GM21423 (cell line): Measurements from ENCODE around the gene RGS6.

Experiments used
- ATAC-seq: cut with Tn5 transposase; IDR thresholded peaks from one replicate; pipeline ENCODE4 v1.9.1; 2021; ENCODE audit warnings: mild to moderate bottlenecking, moderate library complexity; ENCODE audit not compliant: unreplicated experiment

RGS6 gene

GRCh38 chr14:72303930-72304329 is 371.7 kb downstream of the RGS6 start:
- no peak for ATAC-seq

GRCh38 chr14:72305561-72305960 is 373.3 kb downstream of the RGS6 start:
- no peak for ATAC-seq

GRCh38 chr14:72308967-72309485 is 376.8 kb downstream of the RGS6 start:
- ATAC-seq: no peak

GRCh38 chr14:72311116-72311515 is 378.9 kb downstream of the RGS6 start:
- ATAC-seq: no peak

GRCh38 chr14:72311516-72311915 is 379.3 kb downstream of the RGS6 start:
- ATAC-seq: no peak

GRCh38 chr14:72314808-72315435 is 382.7 kb downstream of the RGS6 start:
- no peak for ATAC-seq

GRCh38 chr14:72315714-72316113 is 383.5 kb downstream of the RGS6 start:
- no peak for ATAC-seq

GRCh38 chr14:72318648-72319047 is 386.4 kb downstream of the RGS6 start:
- ATAC-seq: no peak

GRCh38 chr14:72332046-72332445 is 399.8 kb downstream of the RGS6 start:
- ATAC-seq: no peak

GRCh38 chr14:72332871-72333270 is 400.6 kb downstream of the RGS6 start:
- ATAC-seq: no peak

- no peak for ATAC-seq
Measured at GRCh38 chr14:72333357-72333756, 401.1 kb downstream of the RGS6 start.

GRCh38 chr14:72336311-72336980 is 404.2 kb downstream of the RGS6 start:
- ATAC-seq: no peak

- ATAC-seq: no peak
Measured at GRCh38 chr14:72341237-72341636, 409.0 kb downstream of the RGS6 start.

GRCh38 chr14:72341686-72342085 is 409.5 kb downstream of the RGS6 start:
- ATAC-seq: no peak

GRCh38 chr14:72347118-72347517 is 414.9 kb downstream of the RGS6 start:
- no peak for ATAC-seq

GRCh38 chr14:72350215-72350614 is 418.0 kb downstream of the RGS6 start:
- no peak for ATAC-seq

- ATAC-seq: no peak
Measured at GRCh38 chr14:72352012-72352411, 419.8 kb downstream of the RGS6 start.

- no peak for ATAC-seq
Measured at GRCh38 chr14:72366619-72367018, 434.4 kb downstream of the RGS6 start.

- ATAC-seq: no peak
Measured at GRCh38 chr14:72369106-72369505, 436.9 kb downstream of the RGS6 start.

- no peak for ATAC-seq
Measured at GRCh38 chr14:72377016-72377415, 444.8 kb downstream of the RGS6 start.

GRCh38 chr14:72380456-72380855 is 448.2 kb downstream of the RGS6 start:
- no peak for ATAC-seq

GRCh38 chr14:72383865-72384264 is 451.6 kb downstream of the RGS6 start:
- ATAC-seq: no peak

- no peak for ATAC-seq
Measured at GRCh38 chr14:72387726-72388125, 455.5 kb downstream of the RGS6 start.
